GM12801 (cell line): ENCODE results near the gene ARHGAP27.

Experiments
- CTCF ChIP-seq: IDR thresholded peaks from one replicate; pipeline ENCODE4 v1.5.1; 2011; ENCODE audit warnings: control low read depth; ENCODE audit not compliant: insufficient read length; ENCODE audit errors: extremely low read depth

ARHGAP27 gene

GRCh38 chr17:45425125-45425983, 7.3 kb downstream of the ARHGAP27 start:
- TF ChIP-seq CTCF: no peak

GRCh38 chr17:45424769-45425124, 7.9 kb downstream of the ARHGAP27 start:
- TF ChIP-seq CTCF: no peak

GRCh38 chr17:45423975-45424335, 8.7 kb downstream of the ARHGAP27 start:
- TF ChIP-seq CTCF: no peak

GRCh38 chr17:45423304-45423974, 9.2 kb downstream of the ARHGAP27 start:
- no peak for TF ChIP-seq CTCF

GRCh38 chr17:45414990-45415881, 17.4 kb downstream of the ARHGAP27 start:
- TF ChIP-seq CTCF: no peak

- TF ChIP-seq CTCF: no peak
These were observed 19.2 kb downstream of the ARHGAP27 start for GRCh38 chr17:45413498-45413923.
